DND-41 (cell line): ENCODE data around the gene LRIG3.

ENCODE experiments used
- ATAC-seq: fragments of 200-7000 bp; cut with Tn5 transposase; 3 replicates; pipeline ENCODE4 v1.9.1; 2021; ENCODE audit warnings: low read depth; ENCODE audit not compliant: insufficient read depth
- DNase-seq: peaks from one replicate; pipeline ENCODE4 v3.0.0-alpha.2; 2020
- H2AFZ ChIP-seq: 2 replicates; pipeline ENCODE4 v1.6.0; 2012; ENCODE audit warnings: low read depth, low read length
- H3K27ac ChIP-seq: 2 replicates; pipeline ENCODE4 v1.5.1; 2012; ENCODE audit warnings: low read length, inconsistent platforms
- H3K27me3 ChIP-seq: fragments of 200-600 bp; sonication (generic); 2 replicates; pipeline ENCODE4 v1.6.0; 2012; ENCODE audit warnings: low read length, mild to moderate bottlenecking, inconsistent platforms; ENCODE audit not compliant: insufficient read depth, poor library complexity
- H3K36me3 ChIP-seq: 2 replicates; pipeline ENCODE4 v1.5.1; 2012; ENCODE audit warnings: low read length, inconsistent platforms; ENCODE audit not compliant: insufficient read depth
- H3K4me1 ChIP-seq: 2 replicates; pipeline ENCODE4 v1.5.1; 2012; ENCODE audit warnings: mild to moderate bottlenecking, low read length; ENCODE audit not compliant: insufficient read depth
- H3K4me2 ChIP-seq: 2 replicates; pipeline ENCODE4 v1.6.0; 2012; ENCODE audit warnings: mild to moderate bottlenecking, moderate library complexity, low read length, inconsistent platforms; ENCODE audit not compliant: insufficient read depth
- H3K4me3 ChIP-seq, 2 experiments: fragments of 200-600 bp in 1 of 2; shearing (Covaris generic) in 1 of 2; 2 replicates each; pipeline ENCODE4 v1.5.1; 2012 to 2016; ENCODE audit warnings: inconsistent platforms in 2 of 2, low read length in 2 of 2, mild to moderate bottlenecking in 2 of 2, low read depth in 1 of 2, moderate library complexity in 1 of 2
- H3K79me2 ChIP-seq: 2 replicates; pipeline ENCODE4 v1.6.0; 2012; ENCODE audit warnings: low read length, inconsistent platforms; ENCODE audit not compliant: insufficient read depth
- H3K9ac ChIP-seq: 2 replicates; pipeline ENCODE4 v1.6.0; 2012; ENCODE audit warnings: low read depth, mild to moderate bottlenecking, inconsistent platforms, low read length, moderate library complexity
- H3K9me3 ChIP-seq: 2 replicates; pipeline ENCODE4 v1.5.1; 2012; ENCODE audit warnings: low read length, moderate library complexity, mild to moderate bottlenecking, inconsistent platforms; ENCODE audit not compliant: insufficient read depth, severe bottlenecking
- H4K20me1 ChIP-seq: 2 replicates; pipeline ENCODE4 v1.6.0; 2012; ENCODE audit warnings: low read length; ENCODE audit not compliant: insufficient read depth
- EZH2 ChIP-seq: IDR thresholded peaks from 3 replicates; pipeline ENCODE4 v1.6.1; 2012; ENCODE audit warnings: borderline replicate concordance, low read depth, mild to moderate bottlenecking, moderate library complexity, low read length, inconsistent platforms; ENCODE audit not compliant: severe bottlenecking
- TF ChIP-seq, protein P1 (sequence below): IDR thresholded peaks from 2 replicates; pipeline ENCODE4 v1.5.1; 2012; ENCODE audit warnings: borderline replicate concordance, low read length, moderate library complexity, mild to moderate bottlenecking; ENCODE audit not compliant: poor library complexity, severe bottlenecking; ENCODE audit errors: extremely low read depth

LRIG3 gene

GRCh38 chr12:58934528-58934927 is 14.2 kb upstream of the LRIG3 start:
- Histone ChIP-seq H3K4me1 (no peaks in the 10 kb centered on the region), H3K9me3 (no peaks in the 10 kb centered on the region), H3K79me2 (no peaks in the 10 kb centered on the region), H3K27me3 (no peaks in the 10 kb centered on the region), H3K9ac (no peak overlapping the region), H3K4me2 (no peak overlapping the region), H4K20me1 (no peaks in the 10 kb centered on the region), H3K36me3 (no peaks in the 10 kb centered on the region), H3K4me3 (no peak overlapping the region), H3K27ac (no peak overlapping the region), H2AFZ (no peak overlapping the region)
- TF ChIP-seq, protein P1, sequence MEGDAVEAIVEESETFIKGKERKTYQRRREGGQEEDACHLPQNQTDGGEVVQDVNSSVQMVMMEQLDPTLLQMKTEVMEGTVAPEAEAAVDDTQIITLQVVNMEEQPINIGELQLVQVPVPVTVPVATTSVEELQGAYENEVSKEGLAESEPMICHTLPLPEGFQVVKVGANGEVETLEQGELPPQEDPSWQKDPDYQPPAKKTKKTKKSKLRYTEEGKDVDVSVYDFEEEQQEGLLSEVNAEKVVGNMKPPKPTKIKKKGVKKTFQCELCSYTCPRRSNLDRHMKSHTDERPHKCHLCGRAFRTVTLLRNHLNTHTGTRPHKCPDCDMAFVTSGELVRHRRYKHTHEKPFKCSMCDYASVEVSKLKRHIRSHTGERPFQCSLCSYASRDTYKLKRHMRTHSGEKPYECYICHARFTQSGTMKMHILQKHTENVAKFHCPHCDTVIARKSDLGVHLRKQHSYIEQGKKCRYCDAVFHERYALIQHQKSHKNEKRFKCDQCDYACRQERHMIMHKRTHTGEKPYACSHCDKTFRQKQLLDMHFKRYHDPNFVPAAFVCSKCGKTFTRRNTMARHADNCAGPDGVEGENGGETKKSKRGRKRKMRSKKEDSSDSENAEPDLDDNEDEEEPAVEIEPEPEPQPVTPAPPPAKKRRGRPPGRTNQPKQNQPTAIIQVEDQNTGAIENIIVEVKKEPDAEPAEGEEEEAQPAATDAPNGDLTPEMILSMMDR = no peak
- TF ChIP-seq EZH2 = no peak
- no peak for DNase-seq
- no peak for ATAC-seq

- Histone ChIP-seq H3K9me3 (no peaks in the 10 kb centered on the region), H3K27ac (no peak overlapping the region), H3K36me3 (no peaks in the 10 kb centered on the region), H4K20me1 (no peaks in the 10 kb centered on the region), H3K9ac (no peak overlapping the region), H3K4me1 (no peaks in the 10 kb centered on the region), H3K4me2 (no peak overlapping the region), H3K4me3 (no peak overlapping the region), H3K27me3 (no peaks in the 10 kb centered on the region), H3K79me2 (no peaks in the 10 kb centered on the region), H2AFZ (no peak overlapping the region)
- no peak for DNase-seq
- no peak for TF ChIP-seq EZH2
- TF ChIP-seq, protein P1 = no peak
- ATAC-seq = no peak
These were observed 12.7 kb upstream of the LRIG3 start for GRCh38 chr12:58932806-58933681.

DNA sequence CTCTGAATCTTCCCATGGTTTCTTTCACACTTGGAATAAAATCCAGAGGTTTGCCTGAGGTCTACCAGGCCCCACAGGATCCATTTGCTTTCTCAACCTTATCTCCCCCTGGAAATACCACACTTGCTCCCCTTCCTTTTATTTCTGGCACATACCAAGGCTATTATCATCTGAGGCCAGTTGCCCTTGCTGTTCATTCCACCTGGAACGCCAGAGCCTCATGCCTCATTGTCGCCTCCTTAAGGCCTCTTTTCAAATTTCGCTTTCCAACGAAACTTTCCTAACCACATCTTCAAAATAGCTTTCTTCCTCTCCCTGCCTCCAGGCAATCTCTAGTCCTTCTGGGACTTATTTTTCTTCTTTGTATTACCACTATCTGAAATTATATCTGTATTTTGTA is 11.2 kb upstream of the LRIG3 start:
- H3K27ac ChIP-seq = no peak overlapping the region
- no peaks in the 10 kb centered on the region for H3K4me1 ChIP-seq

More for the DNA sequence above, 11.2 kb upstream of the LRIG3 start:
- ATAC-seq (no peak), DNase-seq (no peak)
- H3K36me3 ChIP-seq = no peaks in the 10 kb centered on the region
- H3K79me2 ChIP-seq = no peaks in the 10 kb centered on the region
- TF ChIP-seq EZH2 = no peak
- TF ChIP-seq, protein P1 = no peak
- H3K9me3 ChIP-seq = no peaks in the 10 kb centered on the region
- H3K27me3 ChIP-seq = no peaks in the 10 kb centered on the region
- no peak overlapping the region for H3K9ac ChIP-seq
- no peak overlapping the region for H3K4me2 ChIP-seq
- H2AFZ ChIP-seq = no peak overlapping the region
- no peak overlapping the region for H3K4me3 ChIP-seq
- no peaks in the 10 kb centered on the region for H4K20me1 ChIP-seq
